GM12865 (cell line): ENCODE measurements around the gene THRB.

Source experiments
- DNase-seq: peaks from one replicate; pipeline ENCODE4 v3.0.0; 2010; ENCODE audit warnings: low read depth
- H3K4me3 ChIP-seq: 2 replicates; pipeline ENCODE4 v1.5.1; 2011; ENCODE audit warnings: mild to moderate bottlenecking, low read depth, low read length, control low read depth
- CTCF ChIP-seq: IDR thresholded peaks from 2 replicates; pipeline ENCODE4 v1.5.1; 2011; ENCODE audit warnings: low read length, control low read depth, low read depth, inconsistent platforms; ENCODE audit not compliant: insufficient read depth; ENCODE audit errors: missing control alignments

The THRB gene

GRCh38 chr3:24288496-24289236, 206.0 kb downstream of the THRB start:
- H3K4me3 ChIP-seq, result no peak overlapping the region
- no peak for DNase-seq
- TF ChIP-seq CTCF, result no peak

- H3K4me3 ChIP-seq, result no peak overlapping the region
- DNase-seq, result no peak
- TF ChIP-seq CTCF, result no peak
Observed at GRCh38 chr3:24287755-24288450, 206.7 kb downstream of the THRB start.

- no peak for TF ChIP-seq CTCF
- DNase-seq, result no peak
- H3K4me3 ChIP-seq, result no peak overlapping the region
Observed at GRCh38 chr3:24286405-24286804, 208.2 kb downstream of the THRB start.

- no peak for DNase-seq
- TF ChIP-seq CTCF, result no peak
- no peak overlapping the region for H3K4me3 ChIP-seq
Observed at GRCh38 chr3:24278543-24278942, 216.1 kb downstream of the THRB start.

GRCh38 chr3:24273491-24273890, 221.2 kb downstream of the THRB start:
- H3K4me3 ChIP-seq, result no peak overlapping the region
- DNase-seq, result no peak
- TF ChIP-seq CTCF, result no peak

- no peak overlapping the region for H3K4me3 ChIP-seq
- no peak for TF ChIP-seq CTCF
- no peak for DNase-seq
Observed at GRCh38 chr3:24272875-24273274, 221.8 kb downstream of the THRB start.

GRCh38 chr3:24272408-24272807, 222.2 kb downstream of the THRB start:
- H3K4me3 ChIP-seq, result no peak overlapping the region
- no peak for DNase-seq
- no peak for TF ChIP-seq CTCF
